ENCODE measurements around the gene PEX1.
"Not testable (repeated sequence)": the region's sequence is repeated elsewhere in the genome, so short reads cannot be mapped to it uniquely, and the experiment has no call there.

Gene PEX1

GRCh38 chr7:92504563-92504962 is 23.8 kb downstream of the PEX1 start:
- no peak for DNase-seq (ENCODE audit: low spot score)

- DNase-seq (ENCODE audit: low spot score): no peak
Measured at GRCh38 chr7:92503767-92504166, 24.6 kb downstream of the PEX1 start.

GRCh38 chr7:92498557-92498956 is 29.8 kb downstream of the PEX1 start:
- DNase-seq (ENCODE audit: low spot score): no peak

- DNase-seq (ENCODE audit: low spot score): no peak
Measured at GRCh38 chr7:92496876-92497275, 31.4 kb downstream of the PEX1 start.

GRCh38 chr7:92489634-92490033 is 38.7 kb downstream of the PEX1 start:
- no peak for DNase-seq (ENCODE audit: low spot score)

- DNase-seq (ENCODE audit: low spot score): no peak
Measured at GRCh38 chr7:92487804-92488203, 40.5 kb downstream of the PEX1 start.

- DNase-seq (ENCODE audit: low spot score): no peak
Measured at GRCh38 chr7:92485974-92486373, 42.3 kb downstream of the PEX1 start.

GRCh38 chr7:92485267-92485892 is 42.9 kb downstream of the PEX1 start:
- DNase-seq (ENCODE audit: low spot score): no peak

- DNase-seq (ENCODE audit: low spot score): not testable (repeated sequence)
Measured at GRCh38 chr7:92484226-92484625, 44.1 kb downstream of the PEX1 start.

GRCh38 chr7:92483624-92484023 is 44.7 kb downstream of the PEX1 start:
- DNase-seq (ENCODE audit: low spot score): not testable (repeated sequence)

GRCh38 chr7:92479146-92479545 is 49.2 kb downstream of the PEX1 start:
- DNase-seq (ENCODE audit: low spot score): not testable (repeated sequence)

- DNase-seq (ENCODE audit: low spot score): no peak
Measured at GRCh38 chr7:92478711-92479110, 49.6 kb downstream of the PEX1 start.

GRCh38 chr7:92478095-92478494 is 50.2 kb downstream of the PEX1 start:
- no peak for DNase-seq (ENCODE audit: low spot score)

GRCh38 chr7:92477681-92478080 is 50.6 kb downstream of the PEX1 start, which contains the start of gene ERVW-1:
Gene ERVW-1, minus strand, starts transcription at chr7:92477946. Its CDS starts 7,565 bp downstream, at chr7:92470381.
- not testable (repeated sequence) for DNase-seq (ENCODE audit: low spot score)

GRCh38 chr7:92475851-92476590 is 52.3 kb downstream of the PEX1 start:
- DNase-seq (ENCODE audit: low spot score): not testable (repeated sequence)

- DNase-seq (ENCODE audit: low spot score): not testable (repeated sequence)
Measured at GRCh38 chr7:92475261-92475770, 53.0 kb downstream of the PEX1 start.

GRCh38 chr7:92473989-92474388 is 54.3 kb downstream of the PEX1 start:
- DNase-seq (ENCODE audit: low spot score): not testable (repeated sequence)

- not testable (repeated sequence) for DNase-seq (ENCODE audit: low spot score)
Measured at GRCh38 chr7:92468589-92468988, 59.7 kb downstream of the PEX1 start.

GRCh38 chr7:92466682-92467081 is 61.6 kb downstream of the PEX1 start:
- DNase-seq (ENCODE audit: low spot score): no peak

- DNase-seq (ENCODE audit: low spot score): no peak
Measured at GRCh38 chr7:92464515-92464914, 63.8 kb downstream of the PEX1 start.

- no peak for DNase-seq (ENCODE audit: low spot score)
Measured at GRCh38 chr7:92462560-92462959, 65.8 kb downstream of the PEX1 start.

GRCh38 chr7:92461027-92462003 is 67.0 kb downstream of the PEX1 start:
- peak; percentile 12 for DNase-seq (ENCODE audit: low spot score)

Data from CD4-positive, alpha-beta T cell treated with Interleukin-6 at 100 ng/mL for 8 hours (primary cell).